Lower leg skin (tissue), 4 donors: ENCODE results near the gene TPRN. TPM values are rescaled to one million over a fixed set of nuclear protein-coding genes. Genes with fewer than 3 reads are reported as not detected.

Source experiments
- DNase-seq, 2 donors: peaks; one replicate each; pipeline ENCODE4 v3.0.0-alpha.2; 2019; ENCODE audit warnings: low spot score in 2 of 2
- H3K4me3 ChIP-seq: fragments of 200-600 bp; sonication (generic); 2 replicates; pipeline ENCODE4 v1.5.1; 2017; ENCODE audit warnings: mild to moderate bottlenecking, low read depth; ENCODE audit not compliant: poor library complexity, severe bottlenecking
- CTCF ChIP-seq, 3 donors: fragments of 450-650 bp; IDR thresholded peaks; one replicate each; pipeline ENCODE4 v1.5.1; 2016; ENCODE audit warnings: antibody characterized with exemption in 3 of 3, mild to moderate bottlenecking in 3 of 3, moderate library complexity in 2 of 3
- POLR2A ChIP-seq, 2 donors: fragments of 450-650 bp; IDR thresholded peaks; one replicate each; pipeline ENCODE4 v1.6.1; 2016 to 2017; ENCODE audit warnings: antibody characterized with exemption in 2 of 2, mild to moderate bottlenecking in 1 of 2, moderate library complexity in 1 of 2
- WGBS, 2 donors: methylation state at CpG; one replicate each; pipeline ENCODE4 v1.1.5; 2018; 5-methylcytosine and 5-hydroxymethylcytosine counted together
- intact Hi-C: fragments of 100-400 bp; cut with DNase I; formaldehyde crosslinking; loops from one replicate; pipeline ENCODE4 v1.15.0; 2023; ENCODE audit warnings: low total_unique reads
- total RNA-seq, 4 donors: library from RNA; depleted of rRNA; stranded (reverse); fragments of >200 nt; gene quantifications; one replicate each; pipeline ENCODE4 v1.1.0, GENCODE V29; 2016

TPRN gene
- total RNA-seq, 4 donors from 2014 or later = 27.6 to 34.2 (median 29.1) TPM

- H3K4me3 ChIP-seq = no peak overlapping the region
- 91 to 95% methylated on average over 18 to 19 of the region's 19 CpGs for WGBS, 2 donors
- DNase-seq = no peak
- intact Hi-C loops = no loop called here
- TF ChIP-seq CTCF (IDR thresholded peaks at IDR 0.05) (no peak), POLR2A (IDR thresholded peaks at IDR 0.05) (no peak)
Measured at GRCh38 chr9:137214620-137215019, 14.1 kb upstream of the TPRN start.

GRCh38 chr9:137213160-137214060, 12.9 kb upstream of the TPRN start:
- TF ChIP-seq CTCF (IDR thresholded peaks at IDR 0.05) = no peak
- H3K4me3 ChIP-seq = no peak overlapping the region
- intact Hi-C loops = no loop called here
- 90 to 93% methylated on average over 45 to 49 of the region's 49 CpGs for WGBS, 2 donors
- DNase-seq = no peak

- no peak for TF ChIP-seq POLR2A (IDR thresholded peaks at IDR 0.05)
- no peak for TF ChIP-seq CTCF (IDR thresholded peaks at IDR 0.05)
- H3K4me3 ChIP-seq = no peak overlapping the region
- no peak for DNase-seq
- WGBS, 2 donors = 71 to 87% methylated on average over 17 to 21 of the region's 21 CpGs
- intact Hi-C loops = no loop called here
Measured at GRCh38 chr9:137212520-137212919, 12.0 kb upstream of the TPRN start.

GRCh38 chr9:137211532-137211931, 11.0 kb upstream of the TPRN start:
- WGBS, 2 donors = 80 to 83% methylated on average over 13 of the region's 13 CpGs
- no peak for DNase-seq
- intact Hi-C loops = no loop called here
- TF ChIP-seq CTCF (IDR thresholded peaks at IDR 0.05) (no peak), POLR2A (IDR thresholded peaks at IDR 0.05) (no peak)
- H3K4me3 ChIP-seq = no peak overlapping the region

GRCh38 chr9:137206602-137207001, 6.1 kb upstream of the TPRN start:
- intact Hi-C loops = no loop called here
- DNase-seq = no peak
- no peak overlapping the region for H3K4me3 ChIP-seq
- TF ChIP-seq CTCF (IDR thresholded peaks at IDR 0.05) (no peak), POLR2A (IDR thresholded peaks at IDR 0.05) (no peak)
- WGBS, 2 donors = 71 to 82% methylated on average over 7 of the region's 7 CpGs
